T-helper 2 cell treated with Interferon-gamma antibody and Interleukin-4, amounts not matched to agents 5 μg/mL and 100 μg/mL, for 36 hours (primary cell): ENCODE results near the gene SYP.

ENCODE experiments used
- DNase-seq: peaks from one replicate; pipeline ENCODE4 v3.0.0; 2021; ENCODE audit warnings: low spot score
- H3K27ac Mint-ChIP-seq: one replicate; pipeline ENCODE4 v1.8.0; 2021; ENCODE audit warnings: mild to moderate bottlenecking, mixed read lengths
- H3K27me3 Mint-ChIP-seq: one replicate; pipeline ENCODE4 v1.8.0; 2021; ENCODE audit warnings: low read depth, mixed read lengths
- H3K36me3 Mint-ChIP-seq: one replicate; pipeline ENCODE4 v1.8.0; 2021; ENCODE audit warnings: low read depth, mixed read lengths
- H3K4me1 Mint-ChIP-seq: one replicate; pipeline ENCODE4 v1.8.0; 2021; ENCODE audit warnings: low read depth, mixed read lengths
- H3K4me3 Mint-ChIP-seq: one replicate; pipeline ENCODE4 v1.8.0; 2022; ENCODE audit warnings: mild to moderate bottlenecking, moderate library complexity, mixed read lengths
- H3K9me3 Mint-ChIP-seq: one replicate; pipeline ENCODE4 v1.8.0; 2021; ENCODE audit warnings: mixed read lengths

The SYP gene

DNA sequence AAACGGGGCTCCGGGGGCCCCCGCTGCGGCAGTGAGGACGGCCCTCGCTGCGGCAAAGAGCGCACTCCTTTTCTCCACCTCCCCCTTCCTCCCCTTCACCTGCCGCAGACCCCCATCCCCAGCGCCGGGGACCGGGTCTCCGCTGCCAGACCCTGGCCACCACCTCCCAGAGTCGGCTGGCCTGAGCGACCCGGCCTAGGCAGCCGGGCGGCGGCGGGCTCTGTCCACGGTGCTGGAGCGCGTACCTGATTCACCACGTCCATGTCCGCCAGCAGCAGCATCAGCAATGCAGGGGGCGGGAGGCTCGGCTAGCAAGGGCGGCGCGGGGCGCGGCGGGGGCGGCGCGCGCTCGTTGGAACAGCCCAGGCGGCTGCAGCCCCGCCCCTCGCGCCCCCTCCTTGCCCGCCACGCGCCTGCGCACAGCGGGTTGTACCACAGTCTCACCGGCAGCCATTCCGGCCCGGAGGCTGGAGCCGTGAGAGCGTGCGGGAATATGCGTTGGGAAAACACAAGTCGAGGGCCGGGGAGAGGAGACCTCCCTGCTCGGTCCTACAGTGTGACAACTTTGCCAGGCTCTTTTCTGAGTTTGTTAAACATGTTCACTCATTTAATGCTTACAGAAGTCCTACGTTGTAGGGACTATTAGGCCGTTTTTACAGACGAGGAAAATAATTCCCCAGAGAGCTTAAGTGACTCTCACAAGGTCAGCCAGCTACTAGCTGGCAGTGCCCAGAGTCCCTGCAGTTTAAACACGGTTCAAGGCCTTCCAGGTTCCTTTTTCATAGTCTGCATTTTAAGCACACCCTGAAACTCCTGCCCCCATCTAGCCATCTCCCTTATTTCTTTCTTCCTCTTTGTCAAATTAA is at the start of gene SYP:
Gene SYP (minus strand): TSS at position 288 of the 866 bp plus-strand sequence. CDS start 7 bp downstream, at position 281.
- Mint-ChIP-seq H3K9me3 (no peaks in the 10 kb centered on the region), H3K4me3 (peak within 1 kb of the TSS; percentile 51), H3K27ac (no peak within 1 kb of the TSS), H3K27me3 (no peaks in the 10 kb centered on the region), H3K36me3 (no peaks in the 10 kb centered on the region), H3K4me1 (peaks cover 10% of the 10 kb centered on the region)
- peak; percentile 88 for DNase-seq

DNA sequence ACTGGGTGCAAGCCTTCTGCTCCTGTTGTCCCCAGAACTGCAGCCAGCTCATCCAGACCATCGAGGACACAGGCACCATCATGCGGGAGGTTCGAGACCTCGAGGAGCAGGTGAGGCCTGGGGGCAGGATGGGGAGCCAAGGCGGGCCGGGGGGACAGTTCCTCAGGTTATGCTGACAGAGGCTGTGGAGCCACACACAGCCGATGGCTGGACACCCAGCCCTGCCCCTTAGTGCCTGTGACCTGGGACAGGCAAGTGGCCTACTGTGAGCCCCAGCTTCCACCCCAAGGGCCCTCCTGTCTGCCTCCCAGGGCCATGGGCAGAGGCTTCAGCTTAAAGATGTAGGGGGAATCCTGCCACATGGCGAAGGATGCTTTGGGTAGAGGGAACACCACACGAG is 49.6 kb upstream of the SYP start:
- Mint-ChIP-seq H3K36me3 (peaks cover 31% of the 10 kb centered on the region), H3K9me3 (no peaks in the 10 kb centered on the region), H3K4me1 (peaks cover 5% of the 10 kb centered on the region), H3K27ac (no peak overlapping the region), H3K4me3 (no peak overlapping the region), H3K27me3 (no peaks in the 10 kb centered on the region)
- no peak for DNase-seq

DNA sequence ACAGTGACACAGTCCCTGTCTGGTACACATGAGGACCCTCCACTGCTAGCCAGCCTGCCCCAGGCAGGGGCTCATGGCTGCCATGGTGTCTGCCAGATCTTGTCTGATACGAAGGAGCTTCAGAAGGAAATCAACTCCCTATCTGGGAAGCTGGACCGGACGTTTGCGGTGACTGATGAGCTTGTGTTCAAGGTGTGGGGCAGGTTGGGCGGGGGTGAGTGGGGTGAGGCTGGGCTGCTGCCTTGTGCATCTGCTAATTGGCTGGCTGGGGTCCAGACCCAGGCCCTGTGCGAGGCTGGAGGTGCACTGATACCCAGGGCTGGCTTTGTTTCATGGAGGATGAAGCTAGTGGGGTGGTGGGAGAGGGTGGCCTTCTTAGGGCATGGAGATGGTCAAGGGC is 49.1 kb upstream of the SYP start:
- Mint-ChIP-seq H3K27me3 (no peaks in the 10 kb centered on the region), H3K36me3 (peaks cover 35% of the 10 kb centered on the region)

DNA sequence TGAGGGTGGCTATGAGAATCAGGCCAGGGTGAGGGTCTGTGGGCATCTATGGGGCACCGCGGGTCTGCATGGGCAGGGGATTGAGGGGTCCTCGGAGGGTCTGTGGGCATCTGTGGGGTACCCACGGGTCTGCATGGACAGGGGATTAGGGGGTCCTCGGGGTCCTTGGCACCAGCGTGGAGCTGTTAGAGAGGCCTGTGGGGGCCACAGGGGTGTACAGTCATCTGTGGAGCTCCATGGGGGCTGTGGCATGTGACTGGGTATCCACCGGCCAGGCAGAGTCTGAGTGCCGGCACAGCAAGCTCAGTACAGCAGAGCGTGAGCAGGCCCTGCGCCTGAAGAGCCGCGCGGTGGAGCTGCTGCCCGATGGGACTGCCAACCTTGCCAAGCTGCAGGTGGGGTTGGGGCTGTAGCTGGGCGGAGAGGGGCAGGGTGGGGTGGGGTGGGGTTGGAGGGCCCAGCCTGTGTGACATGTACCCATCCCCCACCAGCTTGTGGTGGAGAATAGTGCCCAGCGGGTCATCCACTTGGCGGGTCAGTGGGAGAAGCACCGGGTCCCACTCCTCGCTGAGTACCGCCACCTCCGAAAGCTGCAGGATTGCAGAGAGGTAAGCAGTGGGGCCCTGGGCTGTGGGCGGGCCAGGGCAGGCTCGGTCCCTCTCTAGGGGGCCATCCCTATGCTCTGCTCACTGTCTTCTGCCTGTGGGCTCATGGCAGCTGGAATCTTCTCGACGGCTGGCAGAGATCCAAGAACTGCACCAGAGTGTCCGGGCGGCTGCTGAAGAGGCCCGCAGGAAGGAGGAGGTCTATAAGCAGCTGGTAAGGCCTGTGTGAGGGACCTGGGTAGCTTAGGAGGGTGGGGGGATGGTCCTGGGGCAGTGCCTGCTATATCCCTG is 48.2 kb upstream of the SYP start:
- Mint-ChIP-seq H3K36me3 (peaks cover 39% of the 10 kb centered on the region), H3K27me3 (no peaks in the 10 kb centered on the region)

More for the DNA sequence above, 49.1 kb upstream of the SYP start:
- H3K4me3 Mint-ChIP-seq = no peak overlapping the region
- H3K27ac Mint-ChIP-seq = no peak overlapping the region
- DNase-seq = no peak
- peaks cover 5% of the 10 kb centered on the region for H3K4me1 Mint-ChIP-seq
- H3K9me3 Mint-ChIP-seq = no peaks in the 10 kb centered on the region

DNA sequence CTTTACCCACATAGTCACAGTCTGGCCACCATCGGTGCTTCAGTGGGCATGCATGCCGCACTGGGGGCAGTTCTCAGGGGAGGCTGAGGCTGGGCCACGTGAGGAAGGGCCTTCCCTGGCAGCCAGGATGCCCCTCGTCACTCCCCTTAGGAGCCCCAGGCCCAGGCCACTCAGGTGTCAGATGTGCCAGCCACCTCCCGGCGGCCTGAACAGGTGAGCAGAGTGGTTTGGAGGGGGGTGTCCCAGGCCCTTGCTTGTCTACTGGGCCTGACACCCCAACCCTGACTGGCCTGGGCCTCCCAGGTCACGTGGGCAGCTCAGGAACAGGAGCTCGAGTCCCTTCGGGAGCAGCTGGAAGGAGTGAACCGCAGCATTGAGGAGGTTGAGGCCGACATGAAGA is 47.4 kb upstream of the SYP start:
- H3K27ac Mint-ChIP-seq = no peak overlapping the region
- no peaks in the 10 kb centered on the region for H3K9me3 Mint-ChIP-seq
- H3K36me3 Mint-ChIP-seq = peaks cover 35% of the 10 kb centered on the region
- H3K27me3 Mint-ChIP-seq = no peaks in the 10 kb centered on the region
- DNase-seq = no peak
- H3K4me1 Mint-ChIP-seq = peaks cover 4% of the 10 kb centered on the region
- no peak overlapping the region for H3K4me3 Mint-ChIP-seq

More for the DNA sequence above, 48.2 kb upstream of the SYP start:
- no peaks in the 10 kb centered on the region for H3K9me3 Mint-ChIP-seq
- no peak overlapping the region for H3K27ac Mint-ChIP-seq
- DNase-seq = no peak
- peaks cover 5% of the 10 kb centered on the region for H3K4me1 Mint-ChIP-seq
- no peak overlapping the region for H3K4me3 Mint-ChIP-seq

DNA sequence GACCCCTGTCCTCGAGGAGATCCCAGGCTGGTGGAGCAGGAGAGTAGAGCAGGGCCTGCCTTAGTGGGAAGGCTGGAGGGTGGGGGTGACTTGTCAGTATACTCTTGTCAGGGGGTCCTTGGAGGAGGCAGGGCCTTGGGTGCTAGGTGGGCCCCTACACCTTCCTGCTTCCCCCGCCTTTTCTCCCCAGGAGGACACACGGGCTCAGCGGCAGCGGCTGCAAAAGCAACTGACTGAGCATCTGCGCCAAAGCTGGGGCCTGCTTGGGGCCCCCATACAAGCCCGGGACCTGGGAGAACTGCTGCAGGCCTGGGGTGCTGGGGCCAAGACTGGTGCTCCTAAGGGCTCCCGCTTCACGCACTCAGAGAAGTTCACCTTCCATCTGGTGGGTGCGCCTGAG is 46.5 kb upstream of the SYP start:
- Mint-ChIP-seq H3K4me1 (peaks cover 2% of the 10 kb centered on the region), H3K27me3 (no peaks in the 10 kb centered on the region), H3K27ac (peak overlapping the region; percentile 52), H3K4me3 (no peak overlapping the region), H3K9me3 (no peaks in the 10 kb centered on the region), H3K36me3 (peaks cover 30% of the 10 kb centered on the region)
- DNase-seq = no peak

DNA sequence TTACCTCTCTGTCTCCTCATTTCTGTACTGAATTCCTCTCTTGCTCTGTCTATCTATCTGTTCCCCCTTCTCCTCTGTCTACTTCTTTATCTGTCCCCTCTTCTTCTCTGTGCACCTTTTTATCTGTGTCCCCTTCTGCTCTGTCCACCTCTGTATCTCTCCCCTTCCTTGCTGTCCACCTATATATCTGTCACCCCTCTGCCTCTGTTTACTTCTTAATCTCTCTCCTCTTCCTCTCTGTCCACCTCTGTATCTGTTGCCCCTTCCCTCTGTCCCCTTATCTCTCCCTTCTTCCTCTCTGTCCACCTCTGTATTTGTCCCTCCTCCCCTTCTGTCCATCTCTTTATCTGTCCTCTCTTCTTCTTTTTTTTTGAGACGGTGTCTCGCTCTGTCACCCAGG is 44.2 kb upstream of the SYP start:
- Mint-ChIP-seq H3K36me3 (peaks cover 29% of the 10 kb centered on the region), H3K4me3 (no peak overlapping the region), H3K27me3 (no peaks in the 10 kb centered on the region), H3K27ac (peak overlapping the region; percentile 44), H3K9me3 (no peaks in the 10 kb centered on the region), H3K4me1 (peaks cover 3% of the 10 kb centered on the region)
- DNase-seq = no peak

DNA sequence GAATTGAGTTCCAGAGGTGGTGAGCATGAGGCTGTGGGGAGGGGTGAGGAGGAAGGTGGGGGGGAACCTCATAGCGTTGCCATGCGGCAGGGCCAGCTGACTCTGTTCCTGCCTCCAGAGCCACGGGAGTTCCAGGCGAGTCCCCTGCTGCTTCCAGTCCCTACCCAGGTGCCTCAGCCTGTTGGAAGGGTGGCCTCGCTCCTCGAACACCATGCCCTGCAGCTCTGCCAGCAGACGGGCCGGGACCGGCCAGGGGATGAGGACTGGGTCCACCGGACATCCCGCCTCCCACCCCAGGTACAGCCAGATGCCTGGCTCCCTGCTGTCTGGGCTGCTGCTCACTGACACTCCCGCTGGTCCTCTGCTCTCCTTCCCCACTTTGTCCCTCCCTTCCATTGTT is 43.2 kb upstream of the SYP start:
- Mint-ChIP-seq H3K27me3 (no peaks in the 10 kb centered on the region), H3K4me3 (no peak overlapping the region), H3K27ac (no peak overlapping the region), H3K4me1 (peaks cover 3% of the 10 kb centered on the region), H3K36me3 (peaks cover 25% of the 10 kb centered on the region), H3K9me3 (no peaks in the 10 kb centered on the region)
- no peak for DNase-seq

DNA sequence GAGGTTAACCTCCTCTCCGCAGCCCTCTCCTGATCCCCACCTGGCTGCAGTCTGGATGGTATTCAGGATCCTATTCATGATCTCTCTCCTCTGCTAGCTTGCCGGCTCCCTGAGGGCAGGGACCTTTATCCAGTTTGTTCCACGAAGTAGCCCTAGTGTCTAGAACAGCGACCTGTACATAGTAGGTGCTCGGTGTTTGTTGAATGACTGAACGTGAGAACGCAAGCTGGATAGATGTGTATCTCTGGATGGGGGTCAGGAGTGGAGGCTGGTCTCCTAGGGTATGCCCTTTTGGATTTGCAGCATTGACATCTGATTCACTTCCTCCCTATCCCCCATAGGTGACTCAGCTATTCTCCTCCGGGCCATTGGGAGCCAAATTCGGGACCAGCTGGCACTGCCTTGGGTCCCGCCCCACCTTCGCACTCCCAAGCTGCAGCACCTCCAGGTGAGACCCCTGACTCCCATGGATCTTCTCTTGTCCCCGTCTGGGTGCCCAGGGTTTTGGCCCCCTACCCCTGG is 42.6 kb upstream of the SYP start:
- Mint-ChIP-seq H3K9me3 (no peaks in the 10 kb centered on the region), H3K36me3 (peaks cover 25% of the 10 kb centered on the region), H3K27me3 (no peaks in the 10 kb centered on the region), H3K27ac (no peak overlapping the region), H3K4me3 (no peak overlapping the region), H3K4me1 (peaks cover 3% of the 10 kb centered on the region)
- DNase-seq = no peak

DNA sequence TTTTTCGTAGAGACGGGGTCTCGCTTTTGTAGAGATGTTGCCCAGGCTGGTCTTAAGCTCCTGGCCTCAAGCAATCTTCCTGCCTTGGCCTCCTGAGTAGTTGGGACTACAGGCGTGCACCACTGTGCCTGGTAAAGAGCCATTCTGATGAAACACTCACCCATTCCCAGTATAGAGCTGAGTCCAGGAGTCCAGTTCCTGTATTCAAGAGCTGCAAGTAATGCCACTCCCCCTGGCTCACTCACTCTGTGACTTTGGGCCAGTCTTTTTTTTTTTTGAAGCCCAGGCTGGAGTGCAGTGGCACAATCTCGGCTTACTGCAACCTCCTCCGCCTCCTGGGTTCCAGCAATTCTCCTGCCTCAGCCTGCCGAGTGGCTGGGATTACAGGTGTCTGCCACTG is 38.7 kb upstream of the SYP start:
- Mint-ChIP-seq H3K4me1 (peaks cover 14% of the 10 kb centered on the region), H3K27me3 (no peaks in the 10 kb centered on the region), H3K27ac (no peak overlapping the region), H3K9me3 (no peaks in the 10 kb centered on the region), H3K36me3 (peaks cover 15% of the 10 kb centered on the region), H3K4me3 (no peak overlapping the region)
- no peak for DNase-seq

DNA sequence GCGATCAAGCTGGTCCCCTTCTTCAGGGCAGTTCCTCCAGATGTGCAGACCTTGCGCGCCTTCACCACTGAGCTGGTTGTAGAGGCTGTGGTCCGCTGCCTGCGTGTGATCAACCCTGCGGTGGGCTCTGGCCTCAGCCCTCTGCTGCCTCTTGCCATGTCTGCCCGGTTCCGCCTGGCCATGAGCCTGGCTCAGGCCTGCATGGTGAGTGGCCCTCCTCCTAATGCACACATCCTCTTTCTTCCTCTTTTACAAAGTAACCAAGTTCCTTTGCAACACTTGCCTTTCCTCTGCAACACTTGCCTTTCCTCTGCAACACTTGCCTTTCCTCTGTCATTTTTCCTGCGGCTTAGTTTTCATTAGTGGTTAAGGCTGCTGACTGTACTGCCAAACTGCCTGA is 37.1 kb upstream of the SYP start:
- peaks cover 17% of the 10 kb centered on the region for H3K4me1 Mint-ChIP-seq
- H3K4me3 Mint-ChIP-seq = peak overlapping the region; percentile 93

DNA sequence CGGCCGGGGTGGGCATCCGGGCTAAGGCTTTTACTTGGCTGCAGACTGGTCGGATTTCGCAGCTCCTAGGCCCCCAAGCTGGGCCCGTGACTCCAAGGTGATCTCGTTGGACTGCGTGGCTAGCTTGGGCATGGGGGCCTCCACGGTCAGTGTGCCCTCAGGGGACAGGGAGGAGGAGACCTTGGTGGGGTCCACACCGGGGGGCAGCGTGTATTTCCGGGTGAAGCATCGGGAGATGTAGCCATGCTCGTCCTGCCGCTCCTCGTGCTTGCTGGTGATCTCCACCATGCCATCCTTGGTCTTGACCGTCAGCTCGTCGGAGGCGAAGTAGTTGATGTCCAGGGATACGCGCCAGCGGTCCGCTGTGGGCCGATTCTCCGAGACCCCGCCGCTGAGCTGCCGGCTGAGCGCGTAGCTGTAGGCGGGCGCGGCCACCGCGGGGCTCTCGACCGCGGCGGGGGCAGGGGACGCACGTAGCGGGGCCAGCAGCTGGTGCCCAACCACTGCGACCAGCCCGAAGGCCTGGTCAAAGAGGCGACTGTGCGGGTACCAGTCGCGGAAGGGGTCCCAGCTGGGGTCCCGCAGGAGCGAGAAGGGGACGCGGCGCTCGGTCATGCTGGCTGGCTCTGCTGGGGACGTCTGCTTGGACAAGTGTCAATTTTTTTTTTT is 34.0 kb upstream of the SYP start:
- H3K27me3 Mint-ChIP-seq = no peaks in the 10 kb centered on the region
- no peak overlapping the region for H3K27ac Mint-ChIP-seq
- H3K36me3 Mint-ChIP-seq = peaks cover 6% of the 10 kb centered on the region
- H3K4me3 Mint-ChIP-seq = no peak overlapping the region
- H3K4me1 Mint-ChIP-seq = peaks cover 22% of the 10 kb centered on the region
- H3K9me3 Mint-ChIP-seq = no peaks in the 10 kb centered on the region
- DNase-seq = no peak

More for the DNA sequence above, 37.1 kb upstream of the SYP start:
- Mint-ChIP-seq H3K27ac (peak overlapping the region; percentile 82), H3K27me3 (no peaks in the 10 kb centered on the region), H3K9me3 (no peaks in the 10 kb centered on the region), H3K36me3 (peaks cover 12% of the 10 kb centered on the region)
- DNase-seq = no peak

DNA sequence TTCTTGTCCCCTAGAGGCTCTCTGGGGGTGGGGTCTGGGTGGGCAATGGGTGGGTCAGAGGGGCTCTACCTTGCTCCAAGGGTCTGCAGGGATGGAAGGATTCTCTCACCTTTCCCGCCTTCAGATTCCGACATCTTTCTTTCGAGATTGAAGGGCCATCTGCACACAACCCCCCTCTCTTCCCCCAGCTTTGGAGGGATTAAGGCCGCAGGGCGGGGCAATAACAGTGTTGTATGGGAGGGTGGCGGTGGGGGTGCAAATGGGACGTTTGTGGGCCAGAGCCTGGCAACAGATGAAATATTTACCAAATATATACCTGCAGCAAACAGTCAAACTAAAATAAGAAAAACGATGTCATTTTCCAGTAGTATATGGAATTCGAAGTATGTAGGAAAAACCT is 33.2 kb upstream of the SYP start, which contains the start of gene CACNA1F:
Gene CACNA1F (minus strand): TSS at position 165 of the 400 bp plus-strand sequence. CDS start 31 bp downstream, at position 134.
- Mint-ChIP-seq H3K9me3 (no peaks in the 10 kb centered on the region), H3K4me1 (peaks cover 22% of the 10 kb centered on the region), H3K36me3 (peaks cover 6% of the 10 kb centered on the region), H3K4me3 (no peak within 1 kb of the TSS), H3K27me3 (no peaks in the 10 kb centered on the region), H3K27ac (no peak within 1 kb of the TSS)
- DNase-seq = no peak
